Measurements from ENCODE around the gene TNNI3K. TPM values are rescaled to one million over a fixed set of nuclear protein-coding genes. Genes with fewer than 3 reads are reported as not detected.

TNNI3K gene
- polyA plus RNA-seq, 1 of the 3 experiments (the other 2 are of a cell fraction), result 0.31 TPM

DNA sequence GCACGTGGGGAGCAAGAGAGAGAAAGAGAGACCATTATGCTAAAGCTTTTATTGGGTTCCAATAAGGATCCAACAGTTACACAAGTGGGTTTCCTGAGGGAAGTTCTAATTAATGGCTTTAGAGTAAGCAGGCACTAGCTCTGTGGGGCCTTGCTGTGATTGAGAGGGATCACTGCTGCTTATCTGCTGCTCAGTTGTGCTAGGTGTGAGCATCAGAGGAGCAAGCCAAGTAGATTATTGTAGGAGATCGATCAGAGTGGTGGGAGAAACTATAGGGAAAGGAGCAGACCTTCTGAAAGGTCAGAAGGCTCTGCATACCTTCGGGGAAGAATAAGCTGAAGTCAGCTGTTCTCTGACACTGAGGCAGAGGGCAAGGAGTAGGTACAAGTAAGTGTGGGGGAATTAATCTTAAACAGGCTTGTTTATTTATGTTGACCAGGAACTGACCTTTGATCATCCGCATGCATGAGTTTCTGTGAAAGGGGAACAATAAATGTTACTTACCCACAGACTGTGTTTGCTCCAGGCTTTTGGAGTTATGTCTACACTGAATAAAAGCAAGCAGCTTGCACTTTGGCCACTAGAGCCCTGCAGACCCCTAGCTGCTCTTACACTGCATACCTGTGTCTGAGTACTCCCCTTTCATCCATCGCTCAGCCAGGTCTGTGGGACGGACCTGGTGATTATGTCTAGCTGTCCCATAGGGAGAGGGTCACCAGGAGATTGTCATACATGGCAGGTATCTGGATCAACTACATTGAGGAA is 89.7 kb downstream of the TNNI3K start (continued):
- TF ChIP-seq, protein P1, sequence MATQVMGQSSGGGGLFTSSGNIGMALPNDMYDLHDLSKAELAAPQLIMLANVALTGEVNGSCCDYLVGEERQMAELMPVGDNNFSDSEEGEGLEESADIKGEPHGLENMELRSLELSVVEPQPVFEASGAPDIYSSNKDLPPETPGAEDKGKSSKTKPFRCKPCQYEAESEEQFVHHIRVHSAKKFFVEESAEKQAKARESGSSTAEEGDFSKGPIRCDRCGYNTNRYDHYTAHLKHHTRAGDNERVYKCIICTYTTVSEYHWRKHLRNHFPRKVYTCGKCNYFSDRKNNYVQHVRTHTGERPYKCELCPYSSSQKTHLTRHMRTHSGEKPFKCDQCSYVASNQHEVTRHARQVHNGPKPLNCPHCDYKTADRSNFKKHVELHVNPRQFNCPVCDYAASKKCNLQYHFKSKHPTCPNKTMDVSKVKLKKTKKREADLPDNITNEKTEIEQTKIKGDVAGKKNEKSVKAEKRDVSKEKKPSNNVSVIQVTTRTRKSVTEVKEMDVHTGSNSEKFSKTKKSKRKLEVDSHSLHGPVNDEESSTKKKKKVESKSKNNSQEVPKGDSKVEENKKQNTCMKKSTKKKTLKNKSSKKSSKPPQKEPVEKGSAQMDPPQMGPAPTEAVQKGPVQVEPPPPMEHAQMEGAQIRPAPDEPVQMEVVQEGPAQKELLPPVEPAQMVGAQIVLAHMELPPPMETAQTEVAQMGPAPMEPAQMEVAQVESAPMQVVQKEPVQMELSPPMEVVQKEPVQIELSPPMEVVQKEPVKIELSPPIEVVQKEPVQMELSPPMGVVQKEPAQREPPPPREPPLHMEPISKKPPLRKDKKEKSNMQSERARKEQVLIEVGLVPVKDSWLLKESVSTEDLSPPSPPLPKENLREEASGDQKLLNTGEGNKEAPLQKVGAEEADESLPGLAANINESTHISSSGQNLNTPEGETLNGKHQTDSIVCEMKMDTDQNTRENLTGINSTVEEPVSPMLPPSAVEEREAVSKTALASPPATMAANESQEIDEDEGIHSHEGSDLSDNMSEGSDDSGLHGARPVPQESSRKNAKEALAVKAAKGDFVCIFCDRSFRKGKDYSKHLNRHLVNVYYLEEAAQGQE (IDR thresholded peaks at IDR 0.05; ENCODE audit: low read depth, low read length), result no peak
- TF ChIP-seq TEAD4 (IDR thresholded peaks at IDR 0.05; ENCODE audit: borderline replicate concordance, insufficient read depth) (no peak), FOXJ3 (CRISPR knock-in tag; IDR thresholded peaks at IDR 0.05) (no peak)
- TF ChIP-seq, protein P2, sequence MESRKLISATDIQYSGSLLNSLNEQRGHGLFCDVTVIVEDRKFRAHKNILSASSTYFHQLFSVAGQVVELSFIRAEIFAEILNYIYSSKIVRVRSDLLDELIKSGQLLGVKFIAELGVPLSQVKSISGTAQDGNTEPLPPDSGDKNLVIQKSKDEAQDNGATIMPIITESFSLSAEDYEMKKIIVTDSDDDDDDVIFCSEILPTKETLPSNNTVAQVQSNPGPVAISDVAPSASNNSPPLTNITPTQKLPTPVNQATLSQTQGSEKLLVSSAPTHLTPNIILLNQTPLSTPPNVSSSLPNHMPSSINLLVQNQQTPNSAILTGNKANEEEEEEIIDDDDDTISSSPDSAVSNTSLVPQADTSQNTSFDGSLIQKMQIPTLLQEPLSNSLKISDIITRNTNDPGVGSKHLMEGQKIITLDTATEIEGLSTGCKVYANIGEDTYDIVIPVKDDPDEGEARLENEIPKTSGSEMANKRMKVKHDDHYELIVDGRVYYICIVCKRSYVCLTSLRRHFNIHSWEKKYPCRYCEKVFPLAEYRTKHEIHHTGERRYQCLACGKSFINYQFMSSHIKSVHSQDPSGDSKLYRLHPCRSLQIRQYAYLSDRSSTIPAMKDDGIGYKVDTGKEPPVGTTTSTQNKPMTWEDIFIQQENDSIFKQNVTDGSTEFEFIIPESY (IDR thresholded peaks at IDR 0.05; ENCODE audit: borderline replicate concordance, low read depth), result no peak
- TF ChIP-seq, protein P3, sequence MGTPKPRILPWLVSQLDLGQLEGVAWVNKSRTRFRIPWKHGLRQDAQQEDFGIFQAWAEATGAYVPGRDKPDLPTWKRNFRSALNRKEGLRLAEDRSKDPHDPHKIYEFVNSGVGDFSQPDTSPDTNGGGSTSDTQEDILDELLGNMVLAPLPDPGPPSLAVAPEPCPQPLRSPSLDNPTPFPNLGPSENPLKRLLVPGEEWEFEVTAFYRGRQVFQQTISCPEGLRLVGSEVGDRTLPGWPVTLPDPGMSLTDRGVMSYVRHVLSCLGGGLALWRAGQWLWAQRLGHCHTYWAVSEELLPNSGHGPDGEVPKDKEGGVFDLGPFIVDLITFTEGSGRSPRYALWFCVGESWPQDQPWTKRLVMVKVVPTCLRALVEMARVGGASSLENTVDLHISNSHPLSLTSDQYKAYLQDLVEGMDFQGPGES (IDR thresholded peaks at IDR 0.05; ENCODE audit: low read depth, low read length), result no peak

DNA sequence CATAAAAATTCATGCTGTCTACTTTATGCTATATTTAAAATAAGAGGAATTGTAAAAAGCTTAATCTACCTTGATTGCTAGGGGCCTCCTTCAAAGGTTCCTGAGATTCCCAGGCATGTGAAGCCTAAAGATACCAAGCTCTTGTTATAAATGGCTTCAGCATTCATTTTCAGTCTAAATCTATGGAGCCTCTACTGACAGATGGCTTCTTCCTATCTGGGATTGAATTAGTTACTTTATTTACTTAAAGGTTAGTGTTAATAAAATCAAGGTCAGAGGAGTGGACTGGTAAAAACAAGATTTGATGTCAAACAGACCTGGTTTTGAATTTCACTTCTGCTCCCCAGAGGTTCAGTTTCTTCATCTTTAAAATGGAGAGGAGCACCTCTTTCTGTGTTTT is 93.7 kb downstream of the TNNI3K start:
- no peak for DNase-seq
- Histone ChIP-seq H3K36me3 (replicated peaks in 1 of 2; ENCODE audit: control insufficient read depth in 1 of 2, insufficient read depth in 2 of 2, low read length in 1 of 2) (no peaks in the 10 kb centered on the region), H3F3A (replicated peaks; ENCODE audit: insufficient read depth) (no peaks in the 10 kb centered on the region), H3K4me2 (no peak overlapping the region), H4K20me1 (ENCODE audit: insufficient read depth) (no peaks in the 10 kb centered on the region), H3K79me2 (ENCODE audit: insufficient read depth) (no peaks in the 10 kb centered on the region), H2AFZ (ENCODE audit: low read depth) (no peak overlapping the region), H3K9ac (no peak overlapping the region), H3K4me1 (ENCODE audit: control insufficient read depth in 1 of 2, insufficient read depth in 2 of 2, low read depth in 1 of 2, low read length in 1 of 2) (no peaks in the 10 kb centered on the region), H3K9me2 (no peaks in the 10 kb centered on the region), H3K4me3 (ENCODE audit: low read depth in 2 of 2, low read length in 1 of 2) (no peak overlapping the region), H3K9me3 (no peaks in the 10 kb centered on the region), H3K27me3 (ENCODE audit: insufficient read depth) (no peaks in the 10 kb centered on the region), H3K27ac (ENCODE audit: low read depth in 2 of 2, low read length in 1 of 2) (no peak overlapping the region)
- POLR2A ChIA-PET, result no interaction called here
- TF ChIP-seq FOSL2 (IDR thresholded peaks at IDR 0.05; ENCODE audit: borderline replicate concordance, low read depth) (no peak), MEF2A (IDR thresholded peaks at IDR 0.05; ENCODE audit: borderline replicate concordance, low read depth) (no peak), FOXJ3 (CRISPR knock-in tag; IDR thresholded peaks at IDR 0.05) (no peak), RXRA (IDR thresholded peaks at IDR 0.05; ENCODE audit: borderline replicate concordance, low read depth) (no peak), SIN3A (IDR thresholded peaks at IDR 0.05; ENCODE audit: borderline replicate concordance, low read depth, low read length) (no peak), RAD21 (IDR thresholded peaks at IDR 0.05; ENCODE audit: low read length) (no peak), MXI1 (IDR thresholded peaks at IDR 0.05; ENCODE audit: low read depth, low read length) (no peak), TAF1 (IDR thresholded peaks at IDR 0.05; ENCODE audit: borderline replicate concordance, low read depth, low read length) (no peak), GATA2 (CRISPR knock-in tag; IDR thresholded peaks at IDR 0.05) (no peak), EZH2phosphoT487 (IDR thresholded peaks at IDR 0.05; ENCODE audit: borderline replicate concordance, low read depth) (no peak), GABPA (IDR thresholded peaks at IDR 0.05; ENCODE audit: low read depth) (no peak), YY1 (IDR thresholded peaks at IDR 0.05; ENCODE audit: low read depth) (no peak)
- TF ChIP-seq, protein P4, sequence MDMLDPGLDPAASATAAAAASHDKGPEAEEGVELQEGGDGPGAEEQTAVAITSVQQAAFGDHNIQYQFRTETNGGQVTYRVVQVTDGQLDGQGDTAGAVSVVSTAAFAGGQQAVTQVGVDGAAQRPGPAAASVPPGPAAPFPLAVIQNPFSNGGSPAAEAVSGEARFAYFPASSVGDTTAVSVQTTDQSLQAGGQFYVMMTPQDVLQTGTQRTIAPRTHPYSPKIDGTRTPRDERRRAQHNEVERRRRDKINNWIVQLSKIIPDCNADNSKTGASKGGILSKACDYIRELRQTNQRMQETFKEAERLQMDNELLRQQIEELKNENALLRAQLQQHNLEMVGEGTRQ (IDR thresholded peaks at IDR 0.05; ENCODE audit: borderline replicate concordance, low read depth, low read length), result no peak
- TF ChIP-seq, protein P2 (IDR thresholded peaks at IDR 0.05; ENCODE audit: borderline replicate concordance, low read depth), result no peak
- CTCF ChIA-PET, result no interaction called here

All from SK-N-SH (cell line).